GM23338 (cell line): Measurements from ENCODE around the gene LAPTM4A. TPM values are rescaled to one million over a fixed set of nuclear protein-coding genes. Genes with fewer than 3 reads are reported as not detected.

Source experiments
- ATAC-seq: fragments of 200-7000 bp; cut with Tn5 transposase; 3 replicates; pipeline ENCODE4 v1.9.1; 2020
- DNase-seq: peaks from one replicate; pipeline ENCODE4 v3.0.0-alpha.2; 2015; ENCODE audit warnings: low spot score
- H2AFZ ChIP-seq: fragments of 200-600 bp; sonication (generic); 2 replicates; pipeline ENCODE4 v1.8.0; 2016; ENCODE audit warnings: antibody characterized with exemption, mild to moderate bottlenecking, moderate library complexity
- H3F3A ChIP-seq: fragments of 200-600 bp; sonication (generic); replicated peaks from 2 replicates; pipeline ENCODE4 v1.8.0; 2017; ENCODE audit warnings: antibody characterized with exemption, mixed run types, low read depth
- H3K27ac ChIP-seq: fragments of 200-600 bp; sonication (generic); 2 replicates; pipeline ENCODE4 v1.6.1; 2016; ENCODE audit warnings: low read depth
- H3K27me3 ChIP-seq: fragments of 200-600 bp; sonication (generic); 2 replicates; pipeline ENCODE4 v1.8.0; 2016; ENCODE audit warnings: mild to moderate bottlenecking, mixed run types, moderate library complexity; ENCODE audit not compliant: insufficient read depth
- H3K36me3 ChIP-seq: fragments of 200-600 bp; sonication (generic); 2 replicates; pipeline ENCODE4 v1.8.0; 2016; ENCODE audit warnings: mild to moderate bottlenecking; ENCODE audit not compliant: insufficient read depth
- H3K4me1 ChIP-seq: fragments of 200-600 bp; sonication (generic); 2 replicates; pipeline ENCODE4 v1.8.0; 2016; ENCODE audit warnings: mild to moderate bottlenecking, moderate library complexity; ENCODE audit not compliant: insufficient read depth
- H3K4me2 ChIP-seq: fragments of 200-600 bp; sonication (generic); 2 replicates; pipeline ENCODE4 v1.7.1; 2017; ENCODE audit warnings: mixed run types
- H3K4me3 ChIP-seq: fragments of 200-600 bp; sonication (generic); 2 replicates; pipeline ENCODE4 v1.6.1; 2016; ENCODE audit warnings: mixed run types
- H3K79me2 ChIP-seq: fragments of 200-600 bp; sonication (generic); replicated peaks from 2 replicates; pipeline ENCODE4 v1.8.0; 2017; ENCODE audit warnings: mild to moderate bottlenecking; ENCODE audit not compliant: insufficient read depth
- H3K9me2 ChIP-seq: fragments of 200-600 bp; sonication (generic); 2 replicates; pipeline ENCODE4 v1.8.0; 2017; ENCODE audit not compliant: insufficient read depth
- H4K20me1 ChIP-seq: fragments of 200-600 bp; sonication (generic); replicated peaks from 2 replicates; pipeline ENCODE4 v1.8.0; 2017; ENCODE audit warnings: mild to moderate bottlenecking; ENCODE audit not compliant: insufficient read depth
- H3K27ac Mint-ChIP-seq: 2 replicates; pipeline ENCODE4 v1.8.0; 2020; ENCODE audit warnings: inconsistent platforms, mild to moderate bottlenecking, moderate library complexity, mixed read lengths
- H3K27me3 Mint-ChIP-seq: 3 replicates; pipeline ENCODE4 v1.8.0; 2022; ENCODE audit warnings: low read depth, mild to moderate bottlenecking, moderate library complexity, mixed read lengths, inconsistent platforms; ENCODE audit not compliant: insufficient read depth, poor library complexity
- H3K36me3 Mint-ChIP-seq: 3 replicates; pipeline ENCODE4 v1.8.0; 2021; ENCODE audit warnings: low read depth, mild to moderate bottlenecking, inconsistent platforms, moderate library complexity, mixed read lengths
- H3K4me1 Mint-ChIP-seq: 3 replicates; pipeline ENCODE4 v1.8.0; 2020; ENCODE audit warnings: mild to moderate bottlenecking, inconsistent platforms, mixed read lengths
- H3K4me3 Mint-ChIP-seq: 3 replicates; pipeline ENCODE4 v1.8.0; 2021; ENCODE audit warnings: moderate library complexity, mild to moderate bottlenecking, inconsistent platforms, mixed read lengths
- H3K9me3 Mint-ChIP-seq: 3 replicates; pipeline ENCODE4 v1.8.0; 2020; ENCODE audit warnings: moderate library complexity, mild to moderate bottlenecking, inconsistent platforms, mixed read lengths
- CREB1 ChIP-seq: fragments of 250-450 bp; sonication (Bioruptor Pico); IDR thresholded peaks from 2 replicates; pipeline ENCODE4 v1.5.0; 2020; ENCODE audit warnings: low read depth, mild to moderate bottlenecking, moderate library complexity
- CTCF ChIP-seq, 2 experiments: fragments of 200-600 bp in 1 of 2; sonication (generic) in 1 of 2; conservative IDR thresholded peaks; 2 replicates each; pipeline versions ENCODE4 v1.5.1 to v1.6.1; 2016 to 2017; ENCODE audit warnings: antibody characterized with exemption in 2 of 2, low read depth in 2 of 2, mild to moderate bottlenecking in 2 of 2, moderate library complexity in 1 of 2
- ETS1 ChIP-seq: IDR thresholded peaks from 2 replicates; pipeline ENCODE4 v1.6.1; 2016; ENCODE audit warnings: antibody characterized with exemption
- EZH2 ChIP-seq: fragments of 200-600 bp; sonication (generic); IDR thresholded peaks from one replicate; pipeline ENCODE4 v1.8.0; 2017; ENCODE audit warnings: antibody characterized with exemption, mild to moderate bottlenecking, low read depth; ENCODE audit not compliant: unreplicated experiment
- EZH2phosphoT487 ChIP-seq: fragments of 200-600 bp; sonication (generic); IDR thresholded peaks from one replicate; pipeline ENCODE4 v1.8.1; 2018; ENCODE audit warnings: antibody characterized with exemption; ENCODE audit not compliant: unreplicated experiment
- JUNB ChIP-seq: IDR thresholded peaks from one replicate; pipeline ENCODE4 v1.6.1; 2016; ENCODE audit warnings: antibody characterized with exemption; ENCODE audit not compliant: unreplicated experiment
- NANOG ChIP-seq: IDR thresholded peaks from 2 replicates; pipeline ENCODE4 v1.6.1; 2016; ENCODE audit warnings: antibody characterized with exemption, borderline replicate concordance
- POLR2AphosphoS5 ChIP-seq: IDR thresholded peaks from 2 replicates; pipeline ENCODE4 v1.6.1; 2016; ENCODE audit warnings: antibody characterized with exemption, low read depth
- STAT1 ChIP-seq: IDR thresholded peaks from one replicate; pipeline ENCODE4 v1.6.1; 2016; ENCODE audit warnings: antibody characterized with exemption; ENCODE audit not compliant: unreplicated experiment
- ZNF114 ChIP-seq: fragments of 250-450 bp; sonication (Bioruptor Pico); IDR thresholded peaks from 2 replicates; pipeline ENCODE4 v1.5.0; 2020; ENCODE audit warnings: mild to moderate bottlenecking, moderate library complexity
- ZNF331 ChIP-seq: fragments of 250-450 bp; sonication (Bioruptor Pico); IDR thresholded peaks from 2 replicates; pipeline ENCODE4 v1.5.0; 2020; ENCODE audit warnings: low read depth, mild to moderate bottlenecking, moderate library complexity
- ZNF462 ChIP-seq: fragments of 250-450 bp; sonication (Bioruptor Pico); IDR thresholded peaks from 2 replicates; pipeline ENCODE4 v1.5.0; 2020; ENCODE audit warnings: mild to moderate bottlenecking, moderate library complexity
- polyA plus RNA-seq: library from polyadenylated mRNA; unstranded; fragments of >200 nt; fragmentation: Nextera tagmentation; extraction: Ambion mirVana; gene quantifications from 2 replicates; pipeline ENCODE4 v1.2.1, GENCODE V29; 2016
- total RNA-seq: library from RNA; depleted of rRNA; stranded (reverse); fragments of >200 nt; shearing (Covaris generic); gene quantifications from 2 replicates; pipeline ENCODE4 v1.2.3, GENCODE V29; 2014

The LAPTM4A gene
- total and polyA plus RNA-seq, 2 experiments from 2014 or later: 123 to 214 TPM

GRCh38 chr2:20061476-20061875, 10.0 kb upstream of the LAPTM4A start (continued):
- TF ChIP-seq ETS1: no peak
- TF ChIP-seq EZH2: no peak
- no peak for TF ChIP-seq CREB1 (CRISPR knock-in tag)
- TF ChIP-seq JUNB: no peak
- TF ChIP-seq ZNF331 (CRISPR knock-in tag): no peak
- no peak for TF ChIP-seq NANOG
- no peak for TF ChIP-seq CTCF (conservative IDR thresholded peaks at IDR 0.05; ENCODE audit: low read depth in 2 of 2)

GRCh38 chr2:20060106-20060505, 8.7 kb upstream of the LAPTM4A start:
- Histone ChIP-seq H3K4me1 (no peaks in the 10 kb centered on the region), H2AFZ (no peak overlapping the region), H3K36me3 (no peaks in the 10 kb centered on the region), H3K4me2 (no peak overlapping the region), H3K27me3 (no peaks in the 10 kb centered on the region), H3K27ac (no peak overlapping the region), H4K20me1 (no peaks in the 10 kb centered on the region), H3K4me3 (no peak overlapping the region), H3K79me2 (no peaks in the 10 kb centered on the region), H3K9me2 (no peaks in the 10 kb centered on the region), H3F3A (no peaks in the 10 kb centered on the region)
- Mint-ChIP-seq H3K4me3 (no peak overlapping the region), H3K4me1 (no peaks in the 10 kb centered on the region), H3K27ac (no peak overlapping the region), H3K27me3 (no peaks in the 10 kb centered on the region), H3K36me3 (no peaks in the 10 kb centered on the region), H3K9me3 (no peaks in the 10 kb centered on the region)
- no peak for DNase-seq
- ATAC-seq: no peak
- TF ChIP-seq POLR2AphosphoS5: no peak
- no peak for TF ChIP-seq CREB1 (CRISPR knock-in tag)
- TF ChIP-seq ZNF114: no peak
- TF ChIP-seq ETS1: no peak
- no peak for TF ChIP-seq CTCF (conservative IDR thresholded peaks at IDR 0.05; ENCODE audit: low read depth in 2 of 2)
- TF ChIP-seq EZH2: no peak
- no peak for TF ChIP-seq NANOG
- no peak for TF ChIP-seq STAT1
- TF ChIP-seq ZNF331 (CRISPR knock-in tag): no peak
- TF ChIP-seq JUNB: no peak
- no peak for TF ChIP-seq EZH2phosphoT487
- TF ChIP-seq ZNF462 (CRISPR knock-in tag): no peak
